Measurements from ENCODE around the gene KRTAP9-6.
"Not testable (repeated sequence)": the region's sequence is repeated elsewhere in the genome, so short reads cannot be mapped to it uniquely, and the experiment has no call there.

KRTAP9-6 gene

DNA sequence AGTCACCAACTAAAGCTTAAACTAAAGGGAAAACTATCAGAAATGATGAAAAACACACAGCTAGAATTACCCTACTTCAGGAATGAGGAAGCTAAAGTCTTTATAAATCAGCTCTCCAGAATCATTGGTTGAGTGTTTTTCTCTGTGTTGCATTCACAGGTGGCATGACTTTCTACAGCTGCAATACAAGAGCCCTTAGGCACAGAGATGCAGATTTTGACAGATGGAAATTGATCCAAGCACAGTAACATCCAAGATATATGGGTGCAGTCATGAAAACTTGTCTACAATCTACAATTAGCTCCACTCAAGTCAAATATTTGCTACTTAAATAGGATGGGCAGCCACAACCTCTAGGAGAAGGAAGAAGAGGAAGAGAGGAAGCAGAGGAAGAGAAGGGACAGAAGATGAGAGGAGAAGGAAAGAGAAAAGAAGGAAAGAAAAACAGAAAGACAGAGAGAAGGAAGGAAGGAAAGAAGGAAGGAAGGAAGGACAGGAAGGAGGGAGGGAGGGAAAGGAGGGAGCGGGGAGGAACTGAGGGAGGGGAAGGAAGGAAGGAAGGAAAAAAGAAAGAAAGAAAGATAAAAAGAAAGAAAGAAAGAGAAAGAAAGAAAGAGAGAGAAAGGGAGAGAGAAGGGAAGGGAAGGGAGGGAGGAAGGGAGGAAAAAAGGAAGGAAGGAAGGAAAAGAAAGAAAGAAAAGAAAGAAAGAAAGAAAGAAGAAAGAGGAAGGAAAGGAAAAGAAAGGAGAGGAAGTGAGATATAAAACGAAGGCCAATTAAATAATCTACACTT lies 18.0 kb upstream of the KRTAP9-6 start:
- H3K4me3 ChIP-seq (ENCODE audit: low read length); DNase-seq (ENCODE audit: low read depth): not testable (repeated sequence)

DNA sequence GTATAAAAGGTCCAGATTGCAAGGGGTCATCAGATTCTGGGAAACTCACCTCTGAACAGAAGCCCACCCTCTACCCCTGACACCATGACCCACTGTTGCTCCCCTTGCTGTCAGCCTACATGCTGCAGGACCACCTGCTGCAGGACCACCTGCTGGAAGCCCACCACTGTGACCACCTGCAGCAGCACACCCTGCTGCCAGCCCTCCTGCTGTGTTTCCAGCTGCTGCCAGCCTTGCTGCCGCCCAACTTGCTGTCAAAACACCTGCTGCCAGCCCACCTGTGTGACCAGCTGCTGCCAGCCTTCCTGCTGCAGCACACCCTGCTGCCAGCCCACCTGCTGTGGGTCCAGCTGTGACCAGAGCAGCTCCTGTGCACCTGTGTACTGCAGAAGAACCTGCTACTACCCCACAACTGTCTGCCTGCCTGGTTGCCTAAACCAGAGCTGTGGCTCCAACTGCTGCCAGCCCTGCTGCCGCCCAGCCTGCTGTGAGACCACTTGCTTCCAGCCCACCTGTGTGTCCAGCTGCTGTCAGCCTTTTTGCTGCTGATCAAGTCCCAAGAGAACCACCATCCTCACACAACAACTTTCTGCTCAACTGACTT lies 15.4 kb upstream of the KRTAP9-6 start, which contains the start of gene KRTAP9-4:
Gene KRTAP9-4 (plus strand): TSS at position 51 of the 604 bp plus-strand sequence. CDS start 34 bp downstream, at position 85.
- not testable (repeated sequence) for H3K4me3 ChIP-seq (ENCODE audit: low read length); DNase-seq (ENCODE audit: low read depth)

- H3K4me3 ChIP-seq (ENCODE audit: low read length), result no peak overlapping the region
- TF ChIP-seq, protein P1, sequence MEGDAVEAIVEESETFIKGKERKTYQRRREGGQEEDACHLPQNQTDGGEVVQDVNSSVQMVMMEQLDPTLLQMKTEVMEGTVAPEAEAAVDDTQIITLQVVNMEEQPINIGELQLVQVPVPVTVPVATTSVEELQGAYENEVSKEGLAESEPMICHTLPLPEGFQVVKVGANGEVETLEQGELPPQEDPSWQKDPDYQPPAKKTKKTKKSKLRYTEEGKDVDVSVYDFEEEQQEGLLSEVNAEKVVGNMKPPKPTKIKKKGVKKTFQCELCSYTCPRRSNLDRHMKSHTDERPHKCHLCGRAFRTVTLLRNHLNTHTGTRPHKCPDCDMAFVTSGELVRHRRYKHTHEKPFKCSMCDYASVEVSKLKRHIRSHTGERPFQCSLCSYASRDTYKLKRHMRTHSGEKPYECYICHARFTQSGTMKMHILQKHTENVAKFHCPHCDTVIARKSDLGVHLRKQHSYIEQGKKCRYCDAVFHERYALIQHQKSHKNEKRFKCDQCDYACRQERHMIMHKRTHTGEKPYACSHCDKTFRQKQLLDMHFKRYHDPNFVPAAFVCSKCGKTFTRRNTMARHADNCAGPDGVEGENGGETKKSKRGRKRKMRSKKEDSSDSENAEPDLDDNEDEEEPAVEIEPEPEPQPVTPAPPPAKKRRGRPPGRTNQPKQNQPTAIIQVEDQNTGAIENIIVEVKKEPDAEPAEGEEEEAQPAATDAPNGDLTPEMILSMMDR (IDR thresholded peaks at IDR 0.05; ENCODE audit: insufficient read depth, low read depth, low read length, missing control alignments), result no peak
- no peak for DNase-seq (ENCODE audit: low read depth)
Observed at GRCh38 chr17:41251261-41251660, 13.9 kb upstream of the KRTAP9-6 start.

DNA sequence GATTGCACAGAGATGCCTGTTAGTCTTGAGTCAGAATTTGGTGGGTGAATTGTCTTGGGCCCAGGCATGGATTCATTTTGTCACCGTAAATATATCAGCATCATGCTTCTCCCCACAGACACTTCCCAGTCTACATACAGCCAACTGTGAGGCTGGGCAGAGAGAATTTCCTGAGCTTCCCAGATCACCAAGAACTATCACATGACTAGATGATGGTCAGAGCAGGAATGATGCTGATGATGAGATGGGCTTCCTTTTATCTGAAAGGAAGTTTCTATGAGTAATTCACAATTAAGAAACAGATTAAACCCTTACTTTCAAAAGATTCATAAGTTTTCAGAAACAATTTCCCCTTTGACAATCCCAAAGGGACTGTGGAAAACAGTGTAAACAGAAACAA lies 10.3 kb upstream of the KRTAP9-6 start:
- no peak overlapping the region for H3K4me3 ChIP-seq (ENCODE audit: low read length)
- no peak for DNase-seq (ENCODE audit: low read depth)
- TF ChIP-seq, protein P1 (IDR thresholded peaks at IDR 0.05; ENCODE audit: insufficient read depth, low read depth, low read length, missing control alignments), result no peak

GRCh38 chr17:41255381-41256290 lies 9.5 kb upstream of the KRTAP9-6 start, which contains the start of gene KRTAP9-9:
Gene KRTAP9-9, plus strand, starts transcription at chr17:41255384.
- H3K4me3 ChIP-seq (ENCODE audit: low read length); DNase-seq (ENCODE audit: low read depth): not testable (repeated sequence)

- H3K4me3 ChIP-seq (ENCODE audit: low read length), result no peak overlapping the region
- DNase-seq (ENCODE audit: low read depth), result no peak
- TF ChIP-seq, protein P1 (IDR thresholded peaks at IDR 0.05; ENCODE audit: insufficient read depth, low read depth, low read length, missing control alignments), result no peak
Observed at GRCh38 chr17:41256291-41256685, 8.9 kb upstream of the KRTAP9-6 start.

DNA sequence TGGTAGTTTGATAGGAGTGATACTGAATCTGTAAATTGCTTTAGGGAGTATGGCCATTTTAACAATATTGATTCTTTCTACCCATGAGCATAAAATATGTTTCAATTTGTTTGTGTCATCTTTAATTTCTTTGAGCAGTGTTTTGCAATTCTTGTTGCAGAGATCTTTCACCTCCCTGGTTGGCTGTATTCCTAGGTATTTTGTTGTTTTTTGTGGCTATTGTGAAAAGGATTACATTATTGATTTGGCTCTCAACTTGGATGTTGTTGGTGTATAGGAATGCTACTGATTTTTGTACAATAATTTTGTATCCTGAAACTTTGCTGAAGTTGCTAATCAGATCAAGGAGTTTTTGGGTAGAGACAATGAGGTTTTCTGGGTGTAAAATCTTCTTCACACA lies 6.8 kb upstream of the KRTAP9-6 start:
- DNase-seq (ENCODE audit: low read depth), result no peak
- TF ChIP-seq, protein P1 (IDR thresholded peaks at IDR 0.05; ENCODE audit: insufficient read depth, low read depth, low read length, missing control alignments), result no peak
- H3K4me3 ChIP-seq (ENCODE audit: low read length), result no peak overlapping the region

GRCh38 chr17:41263212-41263611 lies 2.0 kb upstream of the KRTAP9-6 start:
- no peak for DNase-seq (ENCODE audit: low read depth)
- TF ChIP-seq, protein P1 (IDR thresholded peaks at IDR 0.05; ENCODE audit: insufficient read depth, low read depth, low read length, missing control alignments), result no peak
- H3K4me3 ChIP-seq (ENCODE audit: low read length), result no peak overlapping the region
